Stimulated activated CD4-positive, alpha-beta T cell treated with anti-CD3 and anti-CD28 coated beads, Interleukin-2, amount 100 ng/mL, for 48 hours (primary cell): ENCODE measurements around the gene GPI.

ENCODE experiments used
- DNase-seq, 2 donors: peaks; one replicate each; pipeline ENCODE4 v3.0.0-alpha.2; 2020

The GPI gene

DNA sequence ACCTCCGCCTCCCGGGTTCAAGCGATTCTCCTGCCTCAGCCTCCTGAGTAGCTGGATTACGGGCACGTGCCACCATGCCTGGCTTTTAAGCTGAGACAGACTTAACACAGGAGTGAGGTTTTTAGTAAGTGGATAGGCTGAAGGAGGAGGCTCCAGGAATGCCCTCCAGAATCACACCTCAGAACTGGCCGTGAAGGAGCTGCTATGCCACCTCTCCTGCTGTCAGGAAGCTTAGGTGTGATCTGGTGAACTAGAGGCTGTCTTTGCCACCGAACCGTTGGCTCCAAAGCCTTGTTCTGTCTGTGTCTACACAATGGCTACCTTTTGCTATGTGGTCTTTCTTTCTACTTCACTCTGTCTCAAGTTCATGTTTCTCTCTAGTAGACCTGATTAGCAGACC is 43.4 kb downstream of the GPI start:
- DNase-seq = no peak

DNA sequence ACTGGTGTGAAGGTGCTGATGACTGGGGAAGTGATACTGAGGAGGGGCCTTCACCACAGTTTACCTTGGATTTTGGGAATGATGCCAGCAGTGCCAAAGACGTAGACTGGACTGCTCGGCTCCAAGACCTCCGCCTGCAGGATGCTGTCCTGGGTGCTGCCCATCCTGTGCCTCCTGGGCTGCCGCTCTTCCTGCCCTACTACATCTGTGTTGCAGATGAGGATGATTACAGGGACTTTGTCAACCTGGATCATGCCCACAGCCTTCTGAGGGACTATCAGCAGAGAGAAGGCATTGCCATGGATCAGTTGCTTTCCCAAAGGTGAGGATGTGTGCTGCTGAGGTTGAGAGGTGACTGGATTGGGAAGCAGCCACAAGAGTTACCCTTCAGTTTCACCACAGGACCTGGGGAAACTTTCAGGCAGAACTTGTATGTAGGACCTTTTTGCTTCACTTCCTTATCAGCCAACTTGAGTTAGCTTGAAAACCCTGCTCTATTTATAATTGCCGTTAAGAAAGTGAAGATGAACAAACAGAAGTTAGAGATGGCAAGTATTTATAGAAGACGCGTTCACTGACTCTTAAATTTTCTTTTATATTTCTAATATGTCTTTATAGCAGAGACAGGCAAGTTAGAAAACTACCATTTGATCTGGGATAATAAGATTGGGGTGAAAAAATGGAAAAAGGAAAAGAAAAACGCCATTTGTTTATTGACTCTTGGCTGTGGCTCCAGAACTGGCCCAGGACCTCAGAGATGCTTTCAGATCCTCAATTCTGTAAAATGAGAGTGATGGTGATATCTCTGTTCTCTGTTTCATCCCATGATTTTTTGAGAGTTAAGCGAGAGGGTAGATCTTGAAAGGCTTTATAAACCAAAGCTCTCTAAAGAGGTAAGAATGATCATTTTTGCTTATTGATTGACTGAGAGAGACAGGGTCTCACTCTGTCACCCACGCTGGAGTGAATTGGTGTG is 44.5 kb downstream of the GPI start:
- DNase-seq = no peak

DNA sequence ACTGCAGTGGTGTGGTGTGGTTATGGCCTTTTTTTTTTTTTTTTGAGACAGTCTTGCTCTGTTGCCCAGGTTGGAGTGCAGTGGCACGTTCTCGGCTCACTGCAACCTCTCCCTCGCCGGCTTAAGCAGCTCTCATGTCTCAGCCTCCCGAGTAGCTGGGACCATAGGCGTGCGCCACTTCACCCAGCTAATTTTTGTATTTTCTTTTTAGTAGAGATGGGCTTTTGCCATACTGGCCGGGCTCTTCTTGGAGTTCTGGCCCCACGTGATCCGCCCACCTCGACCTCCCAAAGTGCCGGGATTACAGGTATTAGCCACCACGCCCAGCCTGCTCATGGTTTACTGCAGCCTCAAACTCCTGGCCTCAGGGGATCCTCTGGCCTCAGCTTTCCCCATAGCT is 46.2 kb downstream of the GPI start:
- no peak for DNase-seq

DNA sequence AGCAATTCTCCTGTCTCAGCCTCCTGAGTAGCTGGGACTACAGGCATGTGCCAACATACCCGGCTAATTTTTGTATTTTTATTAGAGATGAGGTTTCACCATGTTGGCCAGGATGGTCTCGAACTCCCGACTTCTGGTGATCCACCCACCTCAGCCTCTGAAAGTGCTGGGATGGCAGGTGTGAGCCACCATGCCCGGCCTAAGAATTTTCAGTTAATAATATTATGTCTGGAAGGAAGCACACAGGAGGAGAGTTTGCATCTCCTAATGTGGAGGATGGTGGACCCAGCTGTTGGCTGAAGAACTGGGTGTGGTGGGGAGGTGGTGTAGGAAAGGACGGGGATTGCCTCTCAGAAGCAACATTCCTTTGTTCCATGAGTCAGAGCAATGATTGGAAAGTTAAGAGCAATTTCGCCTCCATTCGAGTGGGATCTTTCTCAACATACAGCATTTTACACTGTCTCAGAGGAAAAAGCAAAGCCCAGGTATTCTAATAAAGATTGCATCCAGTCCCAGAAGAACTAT is 51.1 kb downstream of the GPI start:
- no peak for DNase-seq

DNA sequence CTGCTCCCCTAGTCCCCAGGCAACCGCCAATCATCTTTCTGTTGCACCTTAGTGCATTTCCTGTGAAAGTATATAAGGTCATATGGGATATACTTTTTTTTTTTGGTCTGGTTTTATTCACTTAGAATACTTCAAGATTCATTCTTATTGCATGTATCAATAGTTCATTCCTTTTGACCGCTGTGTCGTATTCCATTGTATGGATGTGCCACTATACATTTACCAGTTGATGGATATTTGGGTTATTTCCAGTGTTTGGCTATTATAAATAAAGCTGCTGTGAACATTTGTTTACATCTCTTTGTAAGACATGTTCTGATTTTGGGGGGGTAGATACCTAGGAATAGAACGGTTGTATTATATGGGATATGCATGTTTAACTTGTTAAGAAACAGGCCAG is 53.3 kb downstream of the GPI start:
- DNase-seq = no peak

DNA sequence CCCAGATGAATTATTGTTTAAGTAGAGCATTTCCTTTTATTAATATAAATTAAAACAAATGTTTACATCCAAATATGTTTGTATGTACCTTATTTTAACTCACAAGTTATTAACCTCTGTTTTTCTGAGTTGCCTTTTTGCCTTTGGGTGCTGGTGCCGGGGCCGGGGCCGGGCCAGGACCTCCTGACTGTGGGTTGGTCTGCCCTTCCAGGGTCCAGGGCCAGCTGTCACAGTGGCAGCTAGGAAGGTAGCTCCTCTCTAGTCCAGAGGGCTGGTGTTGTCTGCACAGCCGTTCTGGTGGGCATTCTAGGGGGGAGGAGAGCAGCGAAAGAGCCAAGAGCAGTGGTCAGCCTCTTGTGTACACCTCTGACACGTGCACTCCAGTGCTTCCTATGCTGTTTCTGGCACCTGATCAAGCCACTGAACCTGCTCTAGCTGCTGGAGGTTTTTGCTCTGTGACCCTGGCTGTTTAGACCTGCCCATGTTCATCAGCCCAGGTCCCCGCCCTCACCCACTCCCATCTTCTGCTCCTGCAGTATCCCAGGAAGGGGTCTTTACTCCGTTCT is 61.2 kb downstream of the GPI start:
- no peak for DNase-seq

DNA sequence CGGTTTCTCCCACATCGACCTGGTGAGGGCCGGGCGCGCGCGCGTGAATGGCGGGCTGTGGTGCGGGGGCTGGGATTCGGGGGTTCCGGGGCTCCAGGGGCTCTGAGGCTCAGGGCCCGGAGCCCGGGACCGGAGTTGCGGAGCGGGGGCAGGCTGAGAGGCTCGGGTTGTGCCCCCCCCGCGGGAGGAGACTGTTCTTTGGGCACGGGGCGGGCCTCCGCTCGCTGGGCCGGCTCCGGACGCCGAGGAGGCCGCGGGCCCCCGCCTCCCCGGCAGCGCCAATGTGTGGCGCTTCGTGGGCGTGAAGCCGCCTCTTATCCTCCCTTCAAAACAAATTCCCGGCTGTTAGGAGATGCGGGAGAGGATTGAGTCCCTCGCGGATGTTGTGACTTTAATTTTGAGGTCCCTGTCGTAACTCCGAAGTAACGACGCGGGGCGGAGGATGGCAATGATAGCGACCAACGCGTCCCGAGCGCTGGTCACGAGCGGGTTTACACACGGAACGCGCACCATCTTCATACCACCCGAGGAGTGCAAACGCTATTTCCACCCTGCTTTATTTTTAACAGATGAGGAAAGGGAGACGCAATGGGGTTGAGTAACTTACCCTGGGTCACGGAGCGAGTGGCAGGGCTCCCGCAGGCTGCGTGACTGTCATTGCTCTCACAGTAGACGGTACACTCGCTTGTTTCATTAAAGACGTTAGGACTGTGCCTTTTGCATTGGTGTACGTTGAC is 63.7 kb downstream of the GPI start:
- peak; percentile 22 for DNase-seq

DNA sequence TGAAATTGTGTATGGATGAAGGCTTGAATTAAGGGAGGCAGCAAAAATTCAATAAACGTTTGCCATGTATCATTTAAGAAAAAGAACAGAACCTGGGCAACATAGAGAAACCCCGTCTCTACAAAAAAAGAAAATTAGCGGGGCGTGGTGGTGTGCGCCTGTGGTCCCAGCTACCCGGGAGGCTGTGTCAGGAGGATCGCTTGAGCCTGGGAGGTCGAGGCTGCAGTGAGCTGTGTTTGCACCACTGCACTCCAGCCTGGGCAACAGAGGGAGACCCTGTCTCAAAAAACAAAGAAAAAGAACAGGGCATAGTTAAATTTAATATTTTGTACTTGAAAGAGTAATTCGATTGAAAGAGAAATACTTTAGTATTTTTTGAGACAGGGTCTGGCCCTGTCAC is 64.6 kb downstream of the GPI start:
- no peak for DNase-seq

DNA sequence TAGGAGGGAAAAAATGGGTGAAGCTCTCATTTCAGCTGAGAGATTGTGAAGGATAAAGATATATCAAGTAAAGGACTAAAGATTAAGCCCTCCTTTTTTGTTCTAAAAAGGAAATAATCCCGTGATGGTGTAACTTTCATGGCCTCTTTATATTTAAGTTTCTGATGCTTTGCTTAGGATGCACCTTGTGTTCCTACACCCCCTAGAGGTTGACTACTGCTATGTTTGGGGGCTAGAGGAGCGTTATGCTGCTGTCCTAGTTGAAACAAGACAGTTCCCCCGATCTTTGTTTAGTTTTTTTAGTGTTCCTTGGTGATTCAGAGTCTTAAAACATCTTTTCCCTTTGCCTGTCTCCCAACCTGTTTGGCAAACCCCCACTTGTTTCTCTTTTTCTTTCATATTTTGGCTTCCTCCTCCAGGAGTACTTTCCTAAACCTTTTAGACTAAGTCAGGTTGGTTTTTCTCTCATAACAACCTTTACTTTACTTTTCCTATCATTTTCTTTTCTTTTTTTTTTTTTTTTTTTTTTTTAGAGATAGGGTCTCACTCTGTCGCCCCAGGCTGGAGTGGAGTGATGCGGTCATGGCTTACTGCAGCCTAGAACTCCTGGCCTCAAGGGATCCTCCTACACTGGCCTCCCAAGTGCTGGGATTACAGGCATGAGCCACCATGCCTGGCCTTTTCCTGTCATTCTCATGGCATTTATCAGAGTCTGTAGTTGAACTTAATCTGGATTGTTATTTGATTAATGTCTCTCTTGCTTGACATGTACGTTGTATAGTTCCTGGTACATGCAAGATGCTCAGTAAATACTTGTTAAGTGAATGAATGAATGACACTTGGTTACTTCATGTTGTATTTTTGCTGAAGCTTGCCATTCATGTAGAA is 66.0 kb downstream of the GPI start:
- peak; percentile 5 to 7 for DNase-seq

DNA sequence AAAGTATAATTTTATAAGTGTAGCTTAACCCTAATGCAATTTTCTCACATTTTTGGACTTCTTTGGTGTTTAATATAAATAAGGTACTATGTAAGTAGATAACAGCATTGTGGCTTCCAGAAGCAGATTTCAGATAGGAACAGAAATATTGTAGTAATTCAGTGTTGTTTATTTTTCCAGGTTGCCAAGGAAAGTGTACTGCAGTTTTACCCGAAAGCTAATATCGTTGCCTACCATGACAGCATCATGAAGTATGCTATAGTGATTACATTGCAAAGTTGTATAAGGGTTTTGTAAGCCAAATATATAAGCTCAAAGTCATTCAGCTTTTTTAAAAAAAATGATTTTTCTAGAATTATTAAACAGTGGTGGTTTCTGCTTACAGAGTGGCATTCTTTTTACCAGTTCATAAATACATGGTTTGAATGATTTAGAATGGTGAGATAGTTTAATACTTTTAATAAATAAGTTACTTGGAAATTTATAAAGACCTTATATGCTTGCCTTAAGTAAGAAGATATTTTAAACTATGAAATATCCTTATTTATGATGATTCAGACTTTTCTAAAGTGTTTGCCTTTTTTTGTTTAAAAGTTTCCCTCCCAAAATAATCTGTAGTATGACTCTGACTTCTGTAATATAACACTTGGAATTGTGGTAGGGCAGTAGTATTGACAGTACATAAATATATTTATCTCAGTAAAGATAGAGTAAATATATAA is 66.8 kb downstream of the GPI start:
- no peak for DNase-seq

DNA sequence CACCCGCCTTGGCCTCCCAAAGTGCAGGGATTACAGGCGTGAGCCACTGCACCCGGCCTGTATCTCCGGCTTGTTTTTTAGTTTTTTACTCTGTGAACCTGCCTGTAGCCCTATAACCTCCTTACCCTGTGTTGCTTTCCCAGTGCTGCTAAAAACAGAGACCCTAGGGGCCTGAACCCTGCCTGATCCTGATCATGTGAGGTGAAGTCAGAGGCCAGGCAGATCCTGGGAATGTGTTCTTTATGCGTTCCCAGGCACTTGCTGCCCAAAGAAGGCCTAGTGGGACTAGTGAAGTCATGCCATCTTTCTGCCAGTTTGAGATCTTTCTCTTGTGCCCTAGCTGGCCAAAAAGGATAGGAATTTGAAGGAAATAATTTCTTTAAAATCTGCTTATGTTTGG is 67.8 kb downstream of the GPI start:
- no peak for DNase-seq

DNA sequence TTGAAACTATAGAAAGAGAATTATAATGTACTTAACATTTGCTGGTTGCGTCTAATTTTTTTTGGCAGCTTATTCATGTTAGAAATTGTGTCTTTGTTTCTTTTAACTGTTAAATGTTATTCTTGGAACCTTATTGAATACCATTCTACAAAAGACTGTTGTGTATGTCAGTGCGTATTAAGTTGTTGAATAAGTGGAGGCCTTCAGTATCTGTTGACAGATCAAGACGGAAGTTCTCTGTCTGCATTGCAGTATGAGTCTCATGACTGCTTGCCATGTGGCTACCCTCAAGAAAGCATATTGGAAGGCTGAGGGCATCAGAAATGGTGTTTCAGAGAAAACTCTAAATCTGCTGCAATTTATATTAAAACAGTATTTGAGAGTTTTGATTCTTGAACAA is 71.7 kb downstream of the GPI start:
- DNase-seq = no peak

DNA sequence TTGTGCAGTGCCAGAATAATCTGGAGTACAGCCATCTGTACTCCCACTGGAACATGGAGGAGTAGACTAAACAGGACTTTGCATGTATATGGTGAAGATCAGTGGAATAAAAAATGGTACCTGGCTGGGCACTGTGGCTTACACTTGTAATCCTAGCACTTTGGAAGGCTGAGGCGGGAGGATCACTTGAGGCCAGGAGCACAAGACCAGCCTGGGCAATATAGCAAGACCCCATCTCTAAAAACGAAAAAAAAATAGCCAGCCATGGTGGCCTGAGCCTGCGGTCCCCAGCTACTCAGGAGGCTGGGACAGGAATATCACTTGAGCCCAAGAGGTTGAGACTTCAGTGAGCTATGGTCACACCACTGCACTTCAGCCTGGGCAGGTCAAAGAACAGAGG is 83.2 kb downstream of the GPI start:
- no peak for DNase-seq
